ENCODE data around the gene PRADC1. TPM values are rescaled to one million over a fixed set of nuclear protein-coding genes. Genes with fewer than 3 reads are reported as not detected.

The PRADC1 gene
- total and polyA plus RNA-seq, 4 donors, result 12.6 to 38.0 (median 24.7) TPM

DNA sequence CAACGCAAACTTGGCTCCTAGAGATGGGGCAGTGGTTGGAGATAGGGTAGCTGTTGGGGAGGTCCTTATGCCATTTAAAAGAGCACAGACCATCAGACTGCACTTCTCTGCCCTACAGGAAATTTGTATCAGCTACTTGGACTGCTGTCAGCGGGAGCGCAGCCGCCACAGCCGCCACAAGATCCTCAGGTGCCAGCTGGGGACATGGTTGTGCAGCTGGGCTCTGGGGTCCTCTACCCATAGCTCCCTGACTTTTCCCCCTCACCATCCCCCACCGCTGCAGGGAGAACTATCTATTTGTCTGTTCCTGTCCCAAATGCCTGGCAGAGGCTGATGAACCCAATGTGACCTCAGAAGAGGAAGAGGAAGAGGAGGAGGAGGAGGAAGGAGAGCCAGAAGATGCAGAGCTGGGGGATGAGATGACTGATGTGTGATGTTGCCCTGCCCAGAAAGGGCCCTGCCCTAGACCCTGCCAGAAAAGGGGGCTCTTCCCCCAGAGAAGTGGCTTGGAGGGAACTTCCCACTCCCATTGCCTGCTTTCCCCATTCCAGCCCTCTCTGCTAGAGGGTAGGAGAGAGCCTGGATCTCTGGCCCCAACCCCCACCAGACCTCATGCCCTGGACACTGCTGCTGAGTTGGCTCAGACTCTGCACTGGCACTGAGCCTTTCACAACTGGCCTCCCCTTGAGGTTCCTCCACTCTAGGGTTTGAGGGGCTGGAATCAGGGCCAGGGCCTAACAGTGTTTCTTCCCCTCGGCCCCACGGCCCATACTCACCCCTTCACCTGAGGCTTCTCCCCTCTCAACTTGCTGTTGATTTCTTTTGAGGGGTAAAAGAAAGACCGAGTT, 7.3 kb downstream of the PRADC1 start:
- Histone ChIP-seq H3K4me3 (ENCODE audit: low read depth, low read length) (no peak overlapping the region), H3K9me3 (ENCODE audit: control insufficient read depth, insufficient read depth, low read length) (no peaks in the 10 kb centered on the region), H3K36me3 (ENCODE audit: control insufficient read depth, insufficient read depth, low read length) (peaks cover 76% of the 10 kb centered on the region), H3K4me1 (ENCODE audit: control insufficient read depth, insufficient read depth, low read length) (no peaks in the 10 kb centered on the region), H3K27ac (ENCODE audit: low read depth, low read length) (no peak overlapping the region), H3K27me3 (ENCODE audit: control insufficient read depth, insufficient read depth, low read length) (no peaks in the 10 kb centered on the region)
- WGBS (ENCODE audit: insufficient coverage), result 83% methylated on average over 5 of the region's 9 CpGs
- DNase-seq (ENCODE audit: low read depth in 4 of 6, low spot score in 6 of 6), result no peak

DNA sequence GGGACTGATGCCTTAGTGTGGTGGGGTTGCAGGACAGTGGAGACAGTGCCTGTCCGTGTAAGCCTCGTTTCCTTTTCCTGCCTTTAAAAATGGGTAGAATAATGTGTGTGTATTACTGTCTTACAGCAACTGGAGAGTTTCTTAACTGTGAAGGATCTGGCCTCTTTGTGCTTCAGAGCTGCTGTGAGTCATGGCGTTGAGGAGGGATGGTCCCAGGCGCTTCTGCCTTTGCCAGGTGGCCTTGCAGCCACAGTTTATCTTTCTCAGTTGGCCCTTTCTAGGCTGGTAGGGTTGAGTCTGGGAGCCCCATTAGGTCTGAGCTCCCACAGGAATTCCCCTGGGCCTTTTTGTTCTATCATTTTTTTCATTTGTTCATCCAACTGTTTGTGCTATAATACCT, 9.2 kb downstream of the PRADC1 start:
- Histone ChIP-seq H3K27me3 (ENCODE audit: control insufficient read depth, insufficient read depth, low read length) (no peaks in the 10 kb centered on the region), H3K27ac (ENCODE audit: low read depth, low read length) (no peak overlapping the region), H3K9me3 (ENCODE audit: control insufficient read depth, insufficient read depth, low read length) (no peaks in the 10 kb centered on the region), H3K4me3 (ENCODE audit: low read depth, low read length) (no peak overlapping the region), H3K36me3 (ENCODE audit: control insufficient read depth, insufficient read depth, low read length) (peaks cover 90% of the 10 kb centered on the region), H3K4me1 (ENCODE audit: control insufficient read depth, insufficient read depth, low read length) (no peaks in the 10 kb centered on the region)
- no peak for DNase-seq (ENCODE audit: low read depth in 4 of 6, low spot score in 6 of 6)
- 100% methylated on average over 4 of the region's 4 CpGs for WGBS (ENCODE audit: insufficient coverage)

DNA sequence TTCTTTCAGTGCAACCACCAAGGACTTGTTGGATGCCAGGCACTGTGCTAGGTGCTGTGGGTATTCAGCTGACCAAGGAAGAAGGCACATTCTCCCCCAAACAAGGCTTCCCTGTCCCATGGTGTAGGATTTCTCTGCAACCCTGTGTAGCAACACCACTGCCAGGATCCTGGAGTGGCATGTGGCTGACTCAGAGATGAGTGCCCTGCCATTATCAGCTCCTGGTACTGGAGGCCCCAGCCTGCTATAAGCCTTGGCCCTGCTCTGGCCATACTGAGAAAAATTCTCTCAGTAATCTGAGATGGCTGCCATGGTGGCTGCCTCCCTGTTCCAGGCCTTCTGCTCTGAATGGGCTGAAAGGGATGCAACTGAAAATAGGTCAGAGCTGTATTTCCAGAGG, 14.7 kb downstream of the PRADC1 start:
- Histone ChIP-seq H3K4me1 (ENCODE audit: control insufficient read depth, insufficient read depth, low read length) (peaks cover 8% of the 10 kb centered on the region), H3K4me3 (ENCODE audit: low read depth, low read length) (no peak overlapping the region), H3K9me3 (ENCODE audit: control insufficient read depth, insufficient read depth, low read length) (no peaks in the 10 kb centered on the region), H3K27ac (ENCODE audit: low read depth, low read length) (no peak overlapping the region), H3K36me3 (ENCODE audit: control insufficient read depth, insufficient read depth, low read length) (peaks cover 46% of the 10 kb centered on the region), H3K27me3 (ENCODE audit: control insufficient read depth, insufficient read depth, low read length) (no peaks in the 10 kb centered on the region)
- DNase-seq (ENCODE audit: low read depth in 4 of 6, low spot score in 6 of 6), result no peak

DNA sequence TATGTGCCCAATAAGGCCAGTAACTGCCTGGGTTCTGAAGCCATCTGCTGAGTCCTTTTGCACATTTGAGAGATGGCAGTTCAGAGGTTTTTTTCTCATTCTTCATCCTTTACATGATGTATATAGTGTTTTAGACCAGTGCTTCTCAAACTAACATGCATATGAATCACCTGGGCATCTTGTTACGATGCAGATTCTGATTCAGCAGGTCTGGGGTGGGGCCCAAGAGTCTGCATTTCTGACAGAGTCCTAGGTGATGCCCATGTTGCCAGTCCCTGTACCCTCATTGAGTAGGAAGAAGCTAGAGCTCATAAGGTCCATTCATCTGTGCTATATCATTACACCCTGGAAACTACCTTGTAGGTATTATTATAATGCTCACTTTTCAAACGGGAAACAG, 15.2 kb downstream of the PRADC1 start:
- H3K36me3 ChIP-seq (ENCODE audit: control insufficient read depth, insufficient read depth, low read length), result peaks cover 41% of the 10 kb centered on the region
- no peak overlapping the region for H3K4me3 ChIP-seq (ENCODE audit: low read depth, low read length)
- no peaks in the 10 kb centered on the region for H3K9me3 ChIP-seq (ENCODE audit: control insufficient read depth, insufficient read depth, low read length)
- 100% methylated on average over 2 of the region's 2 CpGs for WGBS (ENCODE audit: insufficient coverage)
- no peaks in the 10 kb centered on the region for H3K27me3 ChIP-seq (ENCODE audit: control insufficient read depth, insufficient read depth, low read length)
- no peak overlapping the region for H3K27ac ChIP-seq (ENCODE audit: low read depth, low read length)
- H3K4me1 ChIP-seq (ENCODE audit: control insufficient read depth, insufficient read depth, low read length), result peaks cover 8% of the 10 kb centered on the region
- no peak for DNase-seq (ENCODE audit: low read depth in 4 of 6, low spot score in 6 of 6)

DNA sequence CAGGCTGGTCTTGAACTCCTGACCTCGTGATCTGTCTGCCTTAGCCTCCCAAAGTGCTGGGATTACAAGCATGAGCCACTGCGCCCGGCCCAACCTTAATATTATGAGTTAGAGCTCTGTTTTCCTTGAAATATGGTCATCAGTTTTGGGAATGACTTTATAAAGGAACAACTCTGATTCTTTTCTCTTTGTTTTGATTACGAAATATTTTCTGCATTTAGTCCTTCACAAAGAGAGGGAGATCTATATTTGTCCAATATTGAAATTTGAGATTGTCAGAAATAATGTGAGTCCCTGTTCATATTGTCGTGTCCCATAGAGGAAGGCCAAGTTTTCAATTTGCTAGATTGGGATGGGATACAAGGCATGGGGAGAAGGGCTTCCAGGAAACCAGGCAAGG, 15.9 kb downstream of the PRADC1 start:
- Histone ChIP-seq H3K36me3 (ENCODE audit: control insufficient read depth, insufficient read depth, low read length) (peaks cover 35% of the 10 kb centered on the region), H3K9me3 (ENCODE audit: control insufficient read depth, insufficient read depth, low read length) (no peaks in the 10 kb centered on the region), H3K27ac (ENCODE audit: low read depth, low read length) (no peak overlapping the region), H3K4me1 (ENCODE audit: control insufficient read depth, insufficient read depth, low read length) (peaks cover 8% of the 10 kb centered on the region), H3K27me3 (ENCODE audit: control insufficient read depth, insufficient read depth, low read length) (no peaks in the 10 kb centered on the region), H3K4me3 (ENCODE audit: low read depth, low read length) (no peak overlapping the region)
- DNase-seq (ENCODE audit: low read depth in 4 of 6, low spot score in 6 of 6), result no peak
- WGBS (ENCODE audit: insufficient coverage), result 94% methylated on average over 2 of the region's 5 CpGs

DNA sequence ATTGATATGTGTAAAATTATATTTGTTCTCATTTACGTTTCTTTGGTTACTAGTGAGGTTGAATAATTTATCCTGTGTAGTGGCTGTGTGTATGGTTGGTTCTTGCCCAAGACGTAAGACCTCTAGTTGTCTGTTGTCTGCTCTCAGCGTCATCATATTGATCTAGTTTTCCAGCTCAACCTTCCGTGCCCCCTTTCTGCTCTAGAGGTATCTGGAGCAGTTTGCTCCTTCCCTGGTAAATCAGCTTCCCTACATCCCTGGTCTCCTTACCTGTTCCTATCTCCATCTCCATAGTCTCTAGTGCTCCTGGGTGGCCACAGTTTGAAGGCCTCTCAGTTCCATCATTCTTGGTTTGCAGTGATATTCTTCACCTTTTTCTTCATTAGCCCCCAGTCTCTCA, 17.8 kb downstream of the PRADC1 start:
- Histone ChIP-seq H3K4me3 (ENCODE audit: low read depth, low read length) (no peak overlapping the region), H3K4me1 (ENCODE audit: control insufficient read depth, insufficient read depth, low read length) (peaks cover 8% of the 10 kb centered on the region), H3K36me3 (ENCODE audit: control insufficient read depth, insufficient read depth, low read length) (peaks cover 19% of the 10 kb centered on the region), H3K27me3 (ENCODE audit: control insufficient read depth, insufficient read depth, low read length) (peaks cover 1% of the 10 kb centered on the region), H3K27ac (ENCODE audit: low read depth, low read length) (no peak overlapping the region), H3K9me3 (ENCODE audit: control insufficient read depth, insufficient read depth, low read length) (no peaks in the 10 kb centered on the region)
- DNase-seq (ENCODE audit: low read depth in 4 of 6, low spot score in 6 of 6), result no peak
- 75% methylated on average over 1 of the region's 4 CpGs for WGBS (ENCODE audit: insufficient coverage)

DNA sequence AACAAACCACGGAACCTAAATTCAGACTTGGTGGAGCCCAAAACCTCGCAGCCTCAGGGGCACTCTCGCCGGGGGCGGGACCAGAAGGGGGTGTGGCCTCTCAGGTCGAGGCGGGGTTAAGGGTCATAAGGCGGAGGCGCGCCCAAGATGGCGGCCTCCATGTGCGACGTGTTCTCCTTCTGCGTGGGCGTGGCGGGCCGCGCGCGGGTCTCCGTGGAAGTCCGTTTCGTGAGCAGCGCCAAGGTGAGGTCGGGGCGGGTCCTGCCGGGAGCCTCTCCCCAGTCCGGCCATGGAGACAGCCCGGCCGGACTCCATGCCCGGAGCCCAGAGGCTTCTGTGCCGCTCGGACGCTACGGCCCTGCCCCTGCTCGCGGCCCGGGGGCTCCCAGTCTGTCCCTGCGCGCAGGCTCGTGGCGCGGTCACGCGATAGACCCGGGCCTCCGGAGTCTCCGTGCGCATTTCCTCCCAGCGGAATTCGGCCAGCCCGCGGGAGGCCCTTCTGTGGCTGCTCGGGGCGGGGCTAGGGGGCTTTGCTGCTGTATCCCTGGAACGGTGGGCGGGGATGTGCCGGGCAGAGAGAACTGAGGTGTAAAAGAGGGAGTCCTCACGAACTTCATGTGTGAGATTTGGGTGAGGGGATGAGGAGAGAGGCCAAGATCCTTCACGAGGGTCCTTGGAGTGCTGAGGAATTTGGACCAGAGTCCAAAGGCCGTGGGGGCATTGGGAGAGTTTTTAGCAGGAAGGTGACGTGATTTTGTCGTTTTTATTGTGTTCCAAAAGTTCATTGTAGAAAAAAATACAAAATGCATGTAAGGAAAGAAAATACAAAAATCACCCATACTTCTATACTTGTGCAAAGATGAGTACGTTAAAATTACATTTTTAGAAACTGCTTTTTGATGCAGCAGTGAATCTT, 18.7 kb downstream of the PRADC1 start, which contains the start of gene SMYD5:
Gene SMYD5 (plus strand): TSS at position 126 of the 916 bp plus-strand sequence. CDS start 22 bp downstream, at position 148.
- Histone ChIP-seq H3K4me1 (ENCODE audit: control insufficient read depth, insufficient read depth, low read length) (peaks cover 8% of the 10 kb centered on the region), H3K9me3 (ENCODE audit: control insufficient read depth, insufficient read depth, low read length) (no peaks in the 10 kb centered on the region), H3K27ac (ENCODE audit: low read depth, low read length) (peak within 1 kb of the TSS; percentile 68), H3K4me3 (ENCODE audit: low read depth, low read length) (peak within 1 kb of the TSS; percentile 80), H3K27me3 (ENCODE audit: control insufficient read depth, insufficient read depth, low read length) (peaks cover 2% of the 10 kb centered on the region), H3K36me3 (ENCODE audit: control insufficient read depth, insufficient read depth, low read length) (peaks cover 10% of the 10 kb centered on the region)
- peak in 5 of 6 donors; percentile 62 to 95 (median 72) for DNase-seq (ENCODE audit: low read depth in 4 of 6, low spot score in 6 of 6)
- WGBS (ENCODE audit: insufficient coverage), result under 1% methylated on average over 60 of the region's 64 CpGs

DNA sequence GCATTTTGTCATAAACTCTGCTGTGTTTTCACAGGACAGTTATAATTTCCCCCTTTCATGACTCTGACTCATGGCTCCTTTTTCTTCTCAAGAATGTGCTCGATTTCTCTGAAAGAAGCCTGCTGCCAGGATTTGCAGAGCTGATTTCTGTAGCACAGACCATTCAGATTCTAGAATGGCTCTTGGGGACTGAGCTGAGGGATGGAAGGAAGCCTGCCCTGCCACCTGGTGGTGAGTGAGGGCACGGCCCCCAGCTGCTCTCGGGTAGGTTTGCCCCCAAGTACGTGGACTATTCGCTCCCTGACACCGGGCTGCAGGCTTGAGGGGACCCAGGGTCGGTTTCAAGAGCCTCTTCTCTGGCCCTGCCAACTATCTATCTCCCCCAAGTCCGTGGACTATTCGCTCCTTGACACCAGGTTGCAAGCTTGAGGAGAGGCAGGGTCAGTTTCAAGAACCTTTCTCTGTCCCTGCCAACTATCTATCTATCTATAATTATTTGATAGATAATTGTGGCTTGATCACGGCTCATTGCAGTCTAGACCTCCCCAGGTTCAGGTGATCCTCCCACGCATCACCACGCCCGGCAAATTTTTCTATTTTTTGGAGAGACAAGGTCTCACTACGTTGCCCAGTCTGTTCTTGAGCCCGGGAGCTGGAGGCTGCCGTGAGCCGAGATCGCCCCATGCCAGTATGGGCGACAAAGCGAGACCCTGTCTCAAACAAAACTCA, 20.4 kb downstream of the PRADC1 start:
- Histone ChIP-seq H3K9me3 (ENCODE audit: control insufficient read depth, insufficient read depth, low read length) (no peaks in the 10 kb centered on the region), H3K4me1 (ENCODE audit: control insufficient read depth, insufficient read depth, low read length) (peaks cover 8% of the 10 kb centered on the region), H3K27ac (ENCODE audit: low read depth, low read length) (no peak overlapping the region), H3K4me3 (ENCODE audit: low read depth, low read length) (no peak overlapping the region), H3K36me3 (ENCODE audit: control insufficient read depth, insufficient read depth, low read length) (no peaks in the 10 kb centered on the region), H3K27me3 (ENCODE audit: control insufficient read depth, insufficient read depth, low read length) (peaks cover 2% of the 10 kb centered on the region)
- WGBS (ENCODE audit: insufficient coverage), result 50% methylated on average over 15 of the region's 20 CpGs
- DNase-seq (ENCODE audit: low read depth in 4 of 6, low spot score in 6 of 6), result peak in 4 of 6 donors; percentile 15 to 75 (median 56)

DNA sequence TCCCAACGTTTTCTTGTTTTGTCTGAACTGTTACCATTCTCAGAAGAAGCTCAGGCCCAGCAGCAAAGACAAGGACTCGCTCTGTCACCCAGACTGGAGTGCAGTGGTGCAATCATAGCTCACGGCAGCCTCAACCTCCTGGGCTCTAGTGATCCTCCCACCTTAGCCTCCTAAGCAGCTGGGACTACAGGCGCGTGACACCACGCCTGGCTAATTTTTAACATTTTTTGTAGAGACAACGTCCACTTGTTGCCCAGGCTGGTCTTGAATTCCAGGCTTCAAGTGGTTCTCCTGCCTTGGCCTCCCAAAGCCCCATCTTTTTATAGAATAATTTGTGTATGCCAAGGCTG, 21.0 kb downstream of the PRADC1 start:
- Histone ChIP-seq H3K36me3 (ENCODE audit: control insufficient read depth, insufficient read depth, low read length) (no peaks in the 10 kb centered on the region), H3K27ac (ENCODE audit: low read depth, low read length) (no peak overlapping the region), H3K4me1 (ENCODE audit: control insufficient read depth, insufficient read depth, low read length) (peaks cover 8% of the 10 kb centered on the region), H3K9me3 (ENCODE audit: control insufficient read depth, insufficient read depth, low read length) (no peaks in the 10 kb centered on the region), H3K4me3 (ENCODE audit: low read depth, low read length) (no peak overlapping the region), H3K27me3 (ENCODE audit: control insufficient read depth, insufficient read depth, low read length) (peaks cover 5% of the 10 kb centered on the region)
- DNase-seq (ENCODE audit: low read depth in 4 of 6, low spot score in 6 of 6), result no peak
- 87% methylated on average over 7 of the region's 7 CpGs for whole genome bisulfite sequencing (ENCODE audit: insufficient coverage)

Data from spinal cord (tissue), 10 donors.